HEK293 (cell line): ENCODE data around the gene RPRM.

Source experiments
- CTCF ChIA-PET: fragments of 350-600 bp; formaldehyde crosslinking; extraction: SDS; loops from one replicate; lab custom pipeline; 2021; ENCODE audit warnings: antibody characterized with exemption; lab: Yijun Ruan, JAX
- POLR2A ChIA-PET: fragments of 300-600 bp; formaldehyde crosslinking; extraction: SDS; loops from one replicate; lab custom pipeline; 2020; ENCODE audit warnings: antibody characterized with exemption, inconsistent platforms; lab: Yijun Ruan, JAX
- H3K27ac ChIP-seq: fragments of 200-500 bp; sonication (Bioruptor generic); 2 replicates; pipeline ENCODE4 v1.5.1; 2014; ENCODE audit warnings: low read depth, low read length, control low read depth, inconsistent platforms; ENCODE audit errors: extremely low read depth
- H3K36me3 ChIP-seq, 2 experiments: fragments of 200-500 bp in 1 of 2; sonication (Bioruptor generic) in 1 of 2; 1 replicate in 1 of 2; 2 replicates in 1 of 2; pipeline ENCODE4 v1.5.1; 2014 to 2017; ENCODE audit warnings: inconsistent platforms in 2 of 2, low read length in 2 of 2; ENCODE audit not compliant: control insufficient read depth in 2 of 2, insufficient read depth in 1 of 2
- H3K4me1 ChIP-seq: fragments of 200-500 bp; sonication (Bioruptor generic); 2 replicates; pipeline ENCODE4 v1.5.1; 2014; ENCODE audit warnings: mild to moderate bottlenecking, low read length, inconsistent platforms; ENCODE audit not compliant: control insufficient read depth, insufficient read depth
- H3K4me3 ChIP-seq: 2 replicates; pipeline ENCODE4 v1.5.1; 2011; ENCODE audit warnings: low read depth, mild to moderate bottlenecking, control low read depth, low read length, moderate library complexity
- H3K9me3 ChIP-seq: fragments of 200-500 bp; sonication (Bioruptor generic); 2 replicates; pipeline ENCODE4 v1.5.1; 2014; ENCODE audit warnings: low read depth, low read length, inconsistent platforms; ENCODE audit not compliant: control insufficient read depth, insufficient read depth
- CTCF ChIP-seq: fragments of 450-650 bp; formaldehyde crosslinking; IDR thresholded peaks from 2 replicates; pipeline ENCODE4 v1.5.1; 2016; ENCODE audit warnings: missing biosample characterization, missing genetic modification characterization
- KLF16 ChIP-seq: fragments of 450-650 bp; formaldehyde crosslinking; IDR thresholded peaks from 2 replicates; pipeline ENCODE4 v1.5.1; 2017; ENCODE audit warnings: missing biosample characterization, missing genetic modification characterization
- KLF17 ChIP-seq: fragments of 450-650 bp; formaldehyde crosslinking; IDR thresholded peaks from 2 replicates; pipeline ENCODE4 v1.5.1; 2016; ENCODE audit warnings: missing biosample characterization, missing genetic modification characterization
- PBX3 ChIP-seq: sonication (generic); formaldehyde crosslinking; IDR thresholded peaks from 2 replicates; pipeline ENCODE4 v1.8.1; 2022; ENCODE audit warnings: mild to moderate bottlenecking, moderate library complexity, missing genetic modification reagents
- SCRT2 ChIP-seq: fragments of 450-650 bp; formaldehyde crosslinking; IDR thresholded peaks from 2 replicates; pipeline ENCODE4 v1.5.1; 2016; ENCODE audit warnings: missing biosample characterization, missing genetic modification characterization
- TRIM28 ChIP-seq: IDR thresholded peaks from 2 replicates; pipeline ENCODE4 v1.6.1; 2011; ENCODE audit warnings: low read length, control low read depth, borderline replicate concordance
- ZBTB48 ChIP-seq: fragments of 450-650 bp; formaldehyde crosslinking; IDR thresholded peaks from 2 replicates; pipeline ENCODE4 v1.5.1; 2016; ENCODE audit warnings: missing biosample characterization, missing genetic modification characterization
- ZIC2 ChIP-seq: fragments of 450-650 bp; formaldehyde crosslinking; IDR thresholded peaks from 2 replicates; pipeline ENCODE4 v1.5.1; 2016; ENCODE audit warnings: missing biosample characterization, missing genetic modification characterization
- ZNF214 ChIP-seq: fragments of 450-650 bp; formaldehyde crosslinking; IDR thresholded peaks from 2 replicates; pipeline ENCODE4 v1.5.1; 2017; ENCODE audit warnings: missing biosample characterization, mild to moderate bottlenecking, missing genetic modification characterization, borderline replicate concordance
- ZNF239 ChIP-seq: fragments of 450-650 bp; formaldehyde crosslinking; IDR thresholded peaks from 2 replicates; pipeline ENCODE4 v1.5.1; 2016; ENCODE audit warnings: missing biosample characterization, missing genetic modification characterization
- ZNF311 ChIP-seq: fragments of 450-650 bp; formaldehyde crosslinking; IDR thresholded peaks from 2 replicates; pipeline ENCODE4 v1.5.1; 2017; ENCODE audit warnings: missing biosample characterization, missing genetic modification characterization, borderline replicate concordance
- ZNF555 ChIP-seq: fragments of 450-650 bp; formaldehyde crosslinking; conservative IDR thresholded peaks from 2 replicates; pipeline ENCODE4 v1.5.1; 2017; ENCODE audit warnings: missing biosample characterization, mild to moderate bottlenecking, missing genetic modification characterization, inconsistent platforms
- ZNF610 ChIP-seq: fragments of 450-650 bp; formaldehyde crosslinking; IDR thresholded peaks from 2 replicates; pipeline ENCODE4 v1.5.1; 2016; ENCODE audit warnings: missing biosample characterization, missing genetic modification characterization, borderline replicate concordance
- ZNF654 ChIP-seq: fragments of 450-650 bp; formaldehyde crosslinking; IDR thresholded peaks from 2 replicates; pipeline ENCODE4 v1.5.1; 2016; ENCODE audit warnings: low read depth, missing biosample characterization, missing genetic modification characterization
- ZNF747 ChIP-seq: fragments of 450-650 bp; formaldehyde crosslinking; IDR thresholded peaks from 2 replicates; pipeline ENCODE4 v1.5.1; 2016; ENCODE audit warnings: missing biosample characterization, missing genetic modification characterization
- ZNF76 ChIP-seq: fragments of 450-650 bp; formaldehyde crosslinking; IDR thresholded peaks from 2 replicates; pipeline ENCODE4; 2016; ENCODE audit warnings: low read depth, missing biosample characterization, missing genetic modification characterization, borderline replicate concordance
- ZSCAN16 ChIP-seq: fragments of 450-650 bp; formaldehyde crosslinking; IDR thresholded peaks from 2 replicates; pipeline ENCODE4 v1.5.1; 2016; ENCODE audit warnings: missing biosample characterization, missing genetic modification characterization
- ZSCAN30 ChIP-seq: fragments of 450-650 bp; IDR thresholded peaks from 2 replicates; pipeline ENCODE4 v1.5.1; 2018; ENCODE audit warnings: missing biosample characterization, mild to moderate bottlenecking, missing genetic modification characterization, moderate library complexity
- ZSCAN5A ChIP-seq: fragments of 450-650 bp; formaldehyde crosslinking; IDR thresholded peaks from 2 replicates; pipeline ENCODE4 v1.5.1; 2016; ENCODE audit warnings: missing biosample characterization, missing genetic modification characterization

The RPRM gene

GRCh38 chr2:153478289-153479261 is at the start of gene RPRM (continued):
- TF ChIP-seq TRIM28 (no peak), ZNF311 (tag by site-specific recombination) (no peak), ZNF214 (tag by site-specific recombination) (no peak), ZBTB48 (tag by site-specific recombination) (no peak), ZNF747 (no peak), SCRT2 (tag by site-specific recombination) (peak; percentile 95), ZNF239 (tag by site-specific recombination) (no peak), ZNF555 (tag by site-specific recombination) (no peak), ZSCAN30 (tag by site-specific recombination) (peak; percentile 91), CTCF (tag by site-specific recombination) (peak; percentile 54), PBX3 (peak; percentile 21; the same call in 1 of the 2 replicates)

GRCh38 chr2:153519257-153519875 is 40.8 kb upstream of the RPRM start:
- H3K4me3 ChIP-seq = no peak overlapping the region
- TF ChIP-seq ZNF654 (tag by site-specific recombination) = peak; percentile 75
- TF ChIP-seq KLF17 (tag by site-specific recombination) = no peak
- TF ChIP-seq SCRT2 (tag by site-specific recombination) = peak; percentile 43; the same call in 1 of the 2 replicates
- TF ChIP-seq ZSCAN16 (tag by site-specific recombination) = no peak
- TF ChIP-seq, all 188 proteins: peak for 2
- CTCF ChIA-PET = interaction anchor here (0.7 to 2.7 kb wide), 20 partner anchors 9 to 830 kb away, joined by 3 to 11 read pairs (median 4); partner anchors contain the start of gene RPRM

GRCh38 chr2:153512331-153512730 is 33.8 kb upstream of the RPRM start:
- no peaks in the 10 kb centered on the region for H3K36me3 ChIP-seq
- POLR2A ChIA-PET = no interaction called here
- no peaks in the 10 kb centered on the region for H3K4me1 ChIP-seq
- no peak overlapping the region for H3K27ac ChIP-seq
- no peak for TF ChIP-seq ZNF76 (tag by site-specific recombination)
- TF ChIP-seq ZIC2 = no peak
- no peak for TF ChIP-seq ZSCAN5A (tag by site-specific recombination)
- no peak for TF ChIP-seq ZNF610 (tag by site-specific recombination)
- no peak for TF ChIP-seq KLF16
- H3K4me3 ChIP-seq = no peak overlapping the region
- H3K9me3 ChIP-seq = no peaks in the 10 kb centered on the region
- CTCF ChIA-PET = no interaction called here

More at GRCh38 chr2:153519257-153519875, 40.8 kb upstream of the RPRM start:
- H3K36me3 ChIP-seq = no peaks in the 10 kb centered on the region
- H3K27ac ChIP-seq = no peak overlapping the region
- H3K9me3 ChIP-seq = no peaks in the 10 kb centered on the region
- H3K4me1 ChIP-seq = no peaks in the 10 kb centered on the region
- POLR2A ChIA-PET = no interaction called here
